ENCODE results near the gene MYDGF.

GRCh38 chr19:4717191-4717965, 47.2 kb upstream of the MYDGF start:
- no peak for TF ChIP-seq CTCF (IDR thresholded peaks at IDR 0.05)
- no peak for TF ChIP-seq POLR2AphosphoS5 (IDR thresholded peaks at IDR 0.05)
- TF ChIP-seq POLR2A (IDR thresholded peaks at IDR 0.05; ENCODE audit: low read depth), result no peak
- no peak for TF ChIP-seq EP300 (IDR thresholded peaks at IDR 0.05)

All from esophagus muscularis mucosa (tissue), 4 donors.